Measurements from ENCODE around the gene JDP2. TPM values are rescaled to one million over a fixed set of nuclear protein-coding genes. Genes with fewer than 3 reads are reported as not detected.
A peak's percentile ranks its signal among the peaks of the same experiment; 100 is the strongest.

Gene JDP2
- total RNA-seq, 1 donor from 2014 or later, result 58.0 TPM

GRCh38 chr14:75424496-75424895 is 3.3 kb upstream of the JDP2 start:
- H3K4me3 ChIP-seq, result no peak overlapping the region
- H3K27ac ChIP-seq, result no peak overlapping the region
- peaks cover 13% of the 10 kb centered on the region for H3K4me1 ChIP-seq
- no peaks in the 10 kb centered on the region for H3K9me3 ChIP-seq
- TF ChIP-seq CTCF (IDR thresholded peaks at IDR 0.05), result no peak
- ATAC-seq, result no peak
- intact Hi-C loops (cut with DNase I), result no loop called here
- no peaks in the 10 kb centered on the region for H3K36me3 ChIP-seq
- no peaks in the 10 kb centered on the region for H3K27me3 ChIP-seq
- DNase-seq, result no peak

- Histone ChIP-seq H3K36me3 (no peaks in the 10 kb centered on the region), H3K27me3 (no peaks in the 10 kb centered on the region), H3K4me1 (peaks cover 22% of the 10 kb centered on the region), H3K4me3 (no peak overlapping the region), H3K9me3 (no peaks in the 10 kb centered on the region), H3K27ac (no peak overlapping the region)
- no peak for DNase-seq
- intact Hi-C loops (cut with DNase I), result no loop called here
- no peak for ATAC-seq
- TF ChIP-seq CTCF (IDR thresholded peaks at IDR 0.05), result no peak
Observed at GRCh38 chr14:75425446-75425845, 2.4 kb upstream of the JDP2 start.

- peak; percentile 3 for ATAC-seq
Observed at GRCh38 chr14:75426332-75427125, 1.3 kb upstream of the JDP2 start.

GRCh38 chr14:75427126-75427481 is 718 bp upstream of the JDP2 start:
- peak; percentile 76 for DNase-seq
- intact Hi-C loops (cut with DNase I), result no loop called here

More at GRCh38 chr14:75426332-75427125, 1.3 kb upstream of the JDP2 start:
- intact Hi-C loops (cut with DNase I), result no loop called here
- peak overlapping the region; percentile 85 for H3K27ac ChIP-seq
- peaks cover 33% of the 10 kb centered on the region for H3K4me1 ChIP-seq
- peak overlapping the region; percentile 70 for H3K4me3 ChIP-seq
- TF ChIP-seq CTCF (IDR thresholded peaks at IDR 0.05), result no peak
- H3K36me3 ChIP-seq, result no peaks in the 10 kb centered on the region
- H3K27me3 ChIP-seq, result no peaks in the 10 kb centered on the region
- no peaks in the 10 kb centered on the region for H3K9me3 ChIP-seq
- no peak for DNase-seq

GRCh38 chr14:75428230-75429104 is 645 bp downstream of the JDP2 start:
- intact Hi-C loops (cut with DNase I), result no loop called here
- DNase-seq, result peak; percentile 83
- peak overlapping the region; percentile 70 for H3K4me3 ChIP-seq
- H3K27ac ChIP-seq, result peak overlapping the region; percentile 78
- H3K4me1 ChIP-seq, result peaks cover 43% of the 10 kb centered on the region
- no peak for TF ChIP-seq CTCF (IDR thresholded peaks at IDR 0.05)
- no peaks in the 10 kb centered on the region for H3K9me3 ChIP-seq
- peak; percentile 48 for ATAC-seq
- H3K27me3 ChIP-seq, result no peaks in the 10 kb centered on the region
- H3K36me3 ChIP-seq, result peaks cover 15% of the 10 kb centered on the region

More at GRCh38 chr14:75427126-75427481, 718 bp upstream of the JDP2 start:
- Histone ChIP-seq H3K4me3 (peak overlapping the region; percentile 70), H3K9me3 (no peaks in the 10 kb centered on the region), H3K36me3 (peaks cover 4% of the 10 kb centered on the region), H3K27me3 (no peaks in the 10 kb centered on the region), H3K4me1 (peaks cover 39% of the 10 kb centered on the region), H3K27ac (peak overlapping the region; percentile 85)
- TF ChIP-seq CTCF (IDR thresholded peaks at IDR 0.05), result no peak
- ATAC-seq, result peak; percentile 20

All from upper lobe of right lung (tissue), 1 donor.